Measurements from ENCODE around the gene NXPH3.

The NXPH3 gene

DNA sequence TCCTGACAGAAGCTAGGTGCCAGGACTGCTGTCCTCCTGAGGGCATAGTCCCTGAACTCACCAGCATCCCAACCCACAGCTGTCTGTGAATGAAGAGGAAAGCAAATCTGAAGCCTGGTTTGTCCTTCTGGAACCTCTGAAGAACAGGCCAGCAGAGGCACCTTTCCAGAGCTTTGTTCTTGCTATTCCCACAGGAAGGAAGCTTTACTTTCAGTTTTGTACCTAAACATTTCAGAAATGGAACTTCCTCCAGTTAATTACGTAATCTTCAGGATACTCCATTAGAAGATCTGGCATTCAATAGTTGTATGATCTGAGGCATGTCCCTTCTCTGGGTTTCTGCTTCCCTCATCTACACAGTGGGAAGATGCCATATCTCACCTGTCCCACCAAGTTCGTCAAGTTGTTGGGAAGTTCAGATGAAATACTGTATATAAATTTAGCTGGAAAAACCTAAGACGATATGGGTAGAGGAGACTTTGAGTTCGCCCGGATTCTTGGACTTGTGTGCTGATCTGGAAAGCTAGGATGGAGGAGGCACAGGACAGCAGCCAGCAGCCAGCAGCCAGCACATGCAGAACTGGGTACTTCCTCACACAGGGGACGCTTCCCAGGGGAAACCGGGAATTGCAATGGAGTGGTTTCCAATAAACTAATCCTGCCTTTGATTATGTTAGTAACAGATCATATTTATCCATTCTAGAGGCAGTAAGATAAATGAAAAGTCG is 22.4 kb downstream of the NXPH3 start:
- DNase-seq (ENCODE audit: extremely low read depth, low read depth) = no peak
- H3K4me3 ChIP-seq (replicated peaks; ENCODE audit: low read depth, low read length) = no peak overlapping the region
- TF ChIP-seq, protein P1, sequence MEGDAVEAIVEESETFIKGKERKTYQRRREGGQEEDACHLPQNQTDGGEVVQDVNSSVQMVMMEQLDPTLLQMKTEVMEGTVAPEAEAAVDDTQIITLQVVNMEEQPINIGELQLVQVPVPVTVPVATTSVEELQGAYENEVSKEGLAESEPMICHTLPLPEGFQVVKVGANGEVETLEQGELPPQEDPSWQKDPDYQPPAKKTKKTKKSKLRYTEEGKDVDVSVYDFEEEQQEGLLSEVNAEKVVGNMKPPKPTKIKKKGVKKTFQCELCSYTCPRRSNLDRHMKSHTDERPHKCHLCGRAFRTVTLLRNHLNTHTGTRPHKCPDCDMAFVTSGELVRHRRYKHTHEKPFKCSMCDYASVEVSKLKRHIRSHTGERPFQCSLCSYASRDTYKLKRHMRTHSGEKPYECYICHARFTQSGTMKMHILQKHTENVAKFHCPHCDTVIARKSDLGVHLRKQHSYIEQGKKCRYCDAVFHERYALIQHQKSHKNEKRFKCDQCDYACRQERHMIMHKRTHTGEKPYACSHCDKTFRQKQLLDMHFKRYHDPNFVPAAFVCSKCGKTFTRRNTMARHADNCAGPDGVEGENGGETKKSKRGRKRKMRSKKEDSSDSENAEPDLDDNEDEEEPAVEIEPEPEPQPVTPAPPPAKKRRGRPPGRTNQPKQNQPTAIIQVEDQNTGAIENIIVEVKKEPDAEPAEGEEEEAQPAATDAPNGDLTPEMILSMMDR (IDR thresholded peaks at IDR 0.05; ENCODE audit: low read depth, low read length, missing control alignments) = no peak

DNA sequence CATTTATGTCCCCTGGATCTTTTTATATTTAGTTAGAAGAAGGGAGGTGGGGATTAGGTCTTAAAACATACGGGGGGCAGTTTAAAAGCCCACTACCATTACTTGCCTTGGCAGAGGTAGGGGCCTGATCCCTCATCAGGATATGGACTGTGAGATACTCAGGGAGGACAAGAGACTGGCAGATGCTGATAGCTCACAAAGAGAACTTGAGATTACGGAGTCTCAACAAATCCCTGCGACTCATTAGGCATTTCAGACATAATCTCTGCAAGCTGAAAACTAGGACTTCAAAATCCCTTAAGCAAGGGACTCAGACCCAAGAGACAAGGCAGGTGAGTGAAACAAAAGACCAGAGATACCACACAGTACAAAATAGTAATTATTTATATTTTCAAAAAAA is 23.2 kb downstream of the NXPH3 start:
- no peak overlapping the region for H3K4me3 ChIP-seq (replicated peaks; ENCODE audit: low read depth, low read length)
- DNase-seq (ENCODE audit: extremely low read depth, low read depth) = no peak
- TF ChIP-seq, protein P1 (IDR thresholded peaks at IDR 0.05; ENCODE audit: low read depth, low read length, missing control alignments) = no peak

DNA sequence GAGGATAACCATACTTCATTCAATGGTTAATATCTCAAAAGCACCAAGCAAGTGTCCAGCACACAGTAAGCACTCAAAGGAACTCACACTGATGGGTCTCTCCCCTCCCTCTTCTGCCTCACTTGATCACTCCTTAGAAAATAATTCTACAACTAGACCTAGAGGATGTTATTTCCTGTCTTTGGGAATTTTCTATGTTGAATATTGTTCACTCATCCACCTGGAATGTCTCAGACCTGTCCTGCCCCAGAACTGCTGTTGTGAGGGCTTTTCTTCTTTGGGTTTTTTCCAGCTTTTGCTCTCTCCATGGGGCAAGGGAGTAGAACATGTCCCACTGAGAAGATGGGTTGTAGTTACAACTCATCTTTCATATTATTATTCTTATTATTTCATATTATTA is 25.3 kb downstream of the NXPH3 start:
- no peak overlapping the region for H3K4me3 ChIP-seq (replicated peaks; ENCODE audit: low read depth, low read length)
- TF ChIP-seq, protein P1 (IDR thresholded peaks at IDR 0.05; ENCODE audit: low read depth, low read length, missing control alignments) = no peak
- no peak for DNase-seq (ENCODE audit: extremely low read depth, low read depth)

DNA sequence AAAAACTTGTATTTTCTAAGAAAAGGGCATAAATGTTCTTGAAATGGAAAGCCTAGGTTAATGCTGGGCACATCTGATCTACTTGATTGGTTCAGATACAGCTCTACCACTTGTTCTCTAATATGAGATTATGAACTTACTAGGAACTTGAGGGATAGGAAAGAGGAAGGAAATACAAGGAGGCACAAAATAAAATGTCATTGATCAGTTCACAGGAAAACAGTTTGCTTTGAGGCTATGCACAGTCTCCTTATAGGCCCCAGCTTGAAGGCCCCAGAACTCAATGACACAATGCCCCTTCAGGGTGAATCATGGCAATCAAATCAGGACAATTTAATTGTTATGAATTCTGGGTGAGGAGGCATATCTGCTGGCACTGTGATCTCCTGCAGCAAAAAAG is 27.1 kb downstream of the NXPH3 start:
- TF ChIP-seq, protein P1 (IDR thresholded peaks at IDR 0.05; ENCODE audit: low read depth, low read length, missing control alignments) = no peak
- no peak for DNase-seq (ENCODE audit: extremely low read depth, low read depth)
- H3K4me3 ChIP-seq (replicated peaks; ENCODE audit: low read depth, low read length) = no peak overlapping the region

DNA sequence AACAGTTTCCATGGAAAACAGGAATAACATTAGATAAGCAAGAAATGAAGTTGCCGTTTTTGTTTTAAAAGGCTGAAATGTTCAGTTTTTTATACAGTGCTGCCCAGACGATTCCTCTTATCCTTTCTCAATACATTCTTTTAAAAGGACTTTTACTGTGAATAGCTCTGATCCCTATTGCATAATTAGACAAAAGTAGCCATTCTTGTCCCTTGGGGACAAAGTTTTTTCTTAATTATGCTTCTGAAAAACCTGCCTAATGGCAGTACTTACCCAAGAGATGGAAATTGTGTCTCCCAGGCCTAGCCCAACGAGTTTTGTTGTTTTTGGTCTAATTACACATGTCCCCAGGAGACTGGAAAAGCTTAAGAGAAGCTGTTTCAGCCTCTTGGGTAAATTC is 27.6 kb downstream of the NXPH3 start:
- TF ChIP-seq, protein P1 (IDR thresholded peaks at IDR 0.05; ENCODE audit: low read depth, low read length, missing control alignments) = no peak
- no peak for DNase-seq (ENCODE audit: extremely low read depth, low read depth)
- H3K4me3 ChIP-seq (replicated peaks; ENCODE audit: low read depth, low read length) = no peak overlapping the region

DNA sequence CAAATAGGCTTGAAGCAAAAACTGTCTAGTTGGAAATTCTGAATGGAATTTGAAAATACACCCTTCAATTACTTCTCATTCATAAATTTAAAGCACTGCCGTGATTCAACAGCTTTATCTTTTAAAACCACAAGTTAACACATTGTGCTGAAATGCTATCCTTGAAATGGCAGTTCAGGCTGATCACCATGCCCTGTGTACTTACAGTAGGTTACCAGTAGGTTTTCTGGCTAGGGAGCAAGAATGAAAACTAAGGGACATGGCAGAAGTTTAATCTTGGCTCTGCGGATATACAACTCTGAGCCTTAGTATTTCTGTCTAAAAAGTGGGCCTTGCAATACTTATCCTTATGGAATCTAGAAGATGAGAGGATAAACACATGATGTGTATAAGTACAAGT is 28.0 kb downstream of the NXPH3 start:
- no peak for DNase-seq (ENCODE audit: extremely low read depth, low read depth)
- no peak overlapping the region for H3K4me3 ChIP-seq (replicated peaks; ENCODE audit: low read depth, low read length)
- TF ChIP-seq, protein P1 (IDR thresholded peaks at IDR 0.05; ENCODE audit: low read depth, low read length, missing control alignments) = no peak

Measured in HFF-Myc (cell line).